Large intestine (tissue), 3 donors: ENCODE measurements around the gene PHEX. TPM values are rescaled to one million over a fixed set of nuclear protein-coding genes. Genes with fewer than 3 reads are reported as not detected.

Experiments
- DNase-seq, 2 donors: peaks; one replicate each; pipeline versions ENCODE4 v3.0.0 to v3.0.0-alpha.2; 2013
- H3K27ac ChIP-seq: one replicate; pipeline ENCODE4 v1.5.1; 2013; ENCODE audit warnings: low read length
- H3K27me3 ChIP-seq: 2 replicates; pipeline ENCODE4 v1.6.1; 2013; ENCODE audit warnings: low read length; ENCODE audit not compliant: control insufficient read depth, insufficient read depth
- H3K36me3 ChIP-seq: 2 replicates; pipeline ENCODE4 v1.6.1; 2013; ENCODE audit warnings: low read length; ENCODE audit not compliant: control insufficient read depth, insufficient read depth
- H3K4me1 ChIP-seq: one replicate; pipeline ENCODE4 v1.6.1; 2013; ENCODE audit warnings: low read length; ENCODE audit not compliant: control insufficient read depth, insufficient read depth
- H3K4me3 ChIP-seq: one replicate; pipeline ENCODE4 v1.5.1; 2013; ENCODE audit warnings: low read length
- H3K9me3 ChIP-seq: one replicate; pipeline ENCODE4 v1.6.1; 2013; ENCODE audit warnings: mild to moderate bottlenecking, low read depth, low read length, moderate library complexity; ENCODE audit not compliant: control insufficient read depth
- WGBS: methylation state at CpG from one replicate; pipeline ENCODE4 v1.1.5; 2013; ENCODE audit warnings: low lambda C conversion rate; ENCODE audit not compliant: insufficient coverage; 5-methylcytosine and 5-hydroxymethylcytosine counted together
- polyA plus RNA-seq: library from polyadenylated mRNA; unstranded; fragments of 120-200 nt; gene quantifications from one replicate; pipeline ENCODE4 v1.2.1, GENCODE V29; 2013

PHEX gene
- polyA plus RNA-seq, 1 donor, result 0.55 TPM

DNA sequence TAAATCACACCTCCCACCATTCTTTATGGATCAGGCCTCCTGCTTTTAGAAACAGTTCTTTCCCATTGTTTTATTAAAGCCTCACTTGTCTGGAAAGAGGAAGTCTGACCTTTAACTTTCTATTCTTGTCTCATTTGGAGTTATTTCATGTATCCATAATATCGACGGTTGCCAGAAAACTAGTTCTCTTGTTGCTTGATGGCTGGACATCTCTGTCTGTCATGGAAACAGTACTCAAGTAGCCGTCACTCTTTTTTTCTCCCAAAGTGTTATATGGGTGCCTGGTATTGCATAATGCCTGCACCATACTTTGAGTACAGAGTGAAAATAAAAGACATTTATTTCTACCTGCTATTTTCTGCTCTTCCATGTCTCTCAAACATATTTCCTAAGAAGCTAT, 61.4 kb downstream of the PHEX start:
- H3K27ac ChIP-seq, result no peak overlapping the region
- WGBS, result no CpG with 5 or more reads among the region's 3 CpGs
- no peak for DNase-seq

DNA sequence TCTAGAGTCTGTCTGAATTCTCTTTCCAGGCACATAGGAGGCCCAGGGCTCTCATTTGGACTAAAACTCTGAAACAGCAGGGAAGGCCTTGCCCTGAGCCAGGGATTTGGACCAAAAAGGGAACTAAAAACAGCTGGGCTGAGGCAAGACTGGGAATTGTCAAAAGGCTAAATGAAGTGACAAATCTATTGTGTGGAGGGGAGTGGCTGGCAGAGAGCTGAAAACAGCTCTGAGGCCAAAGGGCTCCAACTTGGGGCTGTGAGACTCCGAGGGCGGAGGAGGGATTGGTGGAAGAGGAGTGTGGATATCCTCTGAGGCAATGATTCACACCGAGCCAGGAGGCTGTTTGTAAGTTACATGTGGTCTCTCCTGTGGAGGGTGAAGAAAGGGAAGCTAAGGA, 63.2 kb downstream of the PHEX start:
- Histone ChIP-seq H3K9me3 (no peaks in the 10 kb centered on the region), H3K36me3 (no peaks in the 10 kb centered on the region), H3K27ac (no peak overlapping the region), H3K27me3 (no peaks in the 10 kb centered on the region), H3K4me3 (no peak overlapping the region), H3K4me1 (peaks cover 7% of the 10 kb centered on the region)
- no CpG with 5 or more reads among the region's 3 CpGs for WGBS
- peak; percentile 37 to 63 for DNase-seq

More for the DNA sequence above, 61.4 kb downstream of the PHEX start:
- H3K36me3 ChIP-seq, result no peaks in the 10 kb centered on the region
- H3K4me1 ChIP-seq, result peaks cover 7% of the 10 kb centered on the region
- H3K9me3 ChIP-seq, result no peaks in the 10 kb centered on the region
- no peak overlapping the region for H3K4me3 ChIP-seq
- H3K27me3 ChIP-seq, result no peaks in the 10 kb centered on the region

DNA sequence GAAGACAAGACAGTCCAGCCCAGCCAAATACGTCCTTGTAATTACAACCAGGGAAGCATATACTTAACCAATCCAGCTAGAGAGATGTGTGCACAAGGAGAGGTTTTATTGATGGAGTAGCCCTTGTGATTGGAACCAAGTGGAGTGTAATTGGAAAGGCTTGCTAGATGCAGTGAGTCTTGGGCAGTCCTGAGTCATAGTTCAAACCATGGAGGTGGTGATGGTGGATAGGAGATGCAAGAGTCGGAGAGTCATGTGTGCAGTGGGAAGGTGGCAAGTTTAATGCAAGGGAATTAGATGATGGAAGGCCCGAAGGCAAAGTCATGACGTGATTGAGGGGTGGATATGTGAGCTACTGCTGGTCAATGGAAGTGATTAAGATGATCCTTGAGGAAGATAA, 63.7 kb downstream of the PHEX start:
- no peaks in the 10 kb centered on the region for H3K36me3 ChIP-seq
- no peak overlapping the region for H3K27ac ChIP-seq
- no peaks in the 10 kb centered on the region for H3K9me3 ChIP-seq
- DNase-seq, result no peak
- H3K4me1 ChIP-seq, result peaks cover 7% of the 10 kb centered on the region
- no CpG with 5 or more reads among the region's 4 CpGs for WGBS
- H3K27me3 ChIP-seq, result no peaks in the 10 kb centered on the region
- H3K4me3 ChIP-seq, result no peak overlapping the region

DNA sequence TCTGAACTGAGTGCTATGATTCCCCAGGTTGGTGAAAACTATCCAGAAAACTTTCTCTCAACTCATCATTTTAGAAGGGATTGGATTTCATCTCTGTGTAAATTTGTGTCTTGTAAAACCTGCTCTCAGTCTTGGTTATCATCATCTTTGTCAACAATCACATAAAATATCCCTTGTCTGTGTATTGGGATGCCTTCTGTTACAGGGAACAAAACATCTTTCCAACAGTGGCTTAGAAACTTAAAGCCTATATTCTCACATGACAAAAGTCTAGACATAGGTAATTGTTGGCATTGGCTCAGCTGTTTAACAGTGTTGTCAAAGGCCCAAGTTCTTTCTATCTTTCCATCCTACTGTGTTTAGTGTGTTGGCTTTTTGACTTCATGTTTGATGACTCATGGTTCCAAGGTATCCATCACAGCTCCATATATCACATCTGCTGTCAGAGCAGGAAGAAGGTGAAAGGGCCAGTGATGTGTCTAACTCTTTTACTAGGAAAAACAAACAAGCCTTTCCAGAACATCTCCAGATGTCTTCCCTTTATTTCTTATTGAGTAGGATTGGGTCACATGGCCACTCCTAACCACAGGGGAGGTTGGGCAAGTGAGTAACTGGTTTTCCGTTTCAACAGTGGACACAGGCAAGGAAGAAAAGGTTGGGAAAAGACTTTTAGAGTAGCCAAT, 65.0 kb downstream of the PHEX start:
- peak in 1 of 2 donors; percentile 37 for DNase-seq
- Histone ChIP-seq H3K4me1 (peaks cover 7% of the 10 kb centered on the region), H3K9me3 (no peaks in the 10 kb centered on the region), H3K36me3 (no peaks in the 10 kb centered on the region), H3K27me3 (no peaks in the 10 kb centered on the region), H3K4me3 (no peak overlapping the region), H3K27ac (no peak overlapping the region)
- WGBS, result no CpG with 5 or more reads among the region's 1 CpG

DNA sequence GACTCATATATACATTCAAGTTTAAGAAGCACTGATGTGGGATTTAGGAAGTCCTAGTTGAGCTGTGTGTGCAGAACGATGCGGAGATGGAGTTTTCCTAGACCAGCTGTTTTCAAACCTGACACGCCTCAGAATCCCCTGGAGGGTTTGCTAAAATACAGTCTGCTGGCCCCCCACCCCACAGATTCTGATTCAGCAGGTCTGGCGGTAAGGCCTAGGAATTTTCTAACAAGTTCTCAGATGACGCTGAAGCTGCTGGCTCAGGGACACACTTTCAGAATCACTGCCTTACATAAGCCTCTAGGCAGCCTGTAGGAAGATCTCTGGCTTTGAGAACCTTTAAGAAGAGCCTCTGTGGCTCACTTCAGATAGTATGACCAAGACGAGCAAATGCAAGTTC, 73.1 kb downstream of the PHEX start:
- WGBS, result no CpG with 5 or more reads among the region's 6 CpGs
- H3K27ac ChIP-seq, result no peak overlapping the region

DNA sequence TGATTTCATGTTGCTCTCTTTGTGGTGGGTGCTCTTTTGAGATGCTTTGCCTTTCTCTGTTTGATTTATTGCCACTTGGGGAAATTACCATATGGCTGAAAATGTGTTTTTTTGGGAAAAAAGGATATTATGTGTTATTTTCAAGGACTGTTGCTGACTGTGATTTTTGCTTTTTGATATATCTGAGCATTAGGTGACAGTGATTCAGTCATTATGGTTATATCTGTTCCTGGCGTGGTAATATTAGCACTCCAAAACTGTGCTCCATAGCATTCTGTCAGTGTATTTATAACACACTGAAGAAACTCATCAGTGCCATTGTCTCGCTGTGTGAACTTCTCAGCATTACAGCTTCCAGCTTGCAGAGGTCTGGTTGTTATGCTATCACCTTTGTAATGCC, 73.8 kb downstream of the PHEX start:
- Histone ChIP-seq H3K36me3 (no peaks in the 10 kb centered on the region), H3K4me3 (no peak overlapping the region), H3K27me3 (no peaks in the 10 kb centered on the region), H3K9me3 (no peaks in the 10 kb centered on the region), H3K27ac (no peak overlapping the region), H3K4me1 (peaks cover 2% of the 10 kb centered on the region)
- no peak for DNase-seq
- WGBS, result no CpG with 5 or more reads among the region's 2 CpGs

More for the DNA sequence above, 73.1 kb downstream of the PHEX start:
- H3K27me3 ChIP-seq, result no peaks in the 10 kb centered on the region
- DNase-seq, result no peak
- H3K9me3 ChIP-seq, result no peaks in the 10 kb centered on the region
- no peaks in the 10 kb centered on the region for H3K4me1 ChIP-seq
- H3K4me3 ChIP-seq, result no peak overlapping the region
- H3K36me3 ChIP-seq, result no peaks in the 10 kb centered on the region

DNA sequence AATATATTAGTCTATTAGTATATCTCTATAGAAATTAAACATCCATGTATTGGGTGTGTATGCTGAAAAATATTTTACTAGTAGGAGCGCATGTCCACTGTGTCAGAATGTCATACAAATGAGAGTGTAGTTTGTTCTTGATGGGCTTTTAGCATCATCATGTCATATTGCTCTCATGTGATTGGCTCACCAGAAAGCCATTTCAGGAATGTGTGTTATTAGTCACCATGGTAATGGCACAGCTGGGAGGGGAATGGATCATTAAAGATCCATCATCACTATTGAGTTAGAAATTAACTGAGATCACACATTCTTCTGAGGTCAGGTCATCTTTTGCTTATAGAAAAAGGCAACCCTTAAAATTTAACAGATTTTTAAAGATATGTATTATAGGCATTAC, 77.3 kb downstream of the PHEX start:
- Histone ChIP-seq H3K4me1 (peaks cover 13% of the 10 kb centered on the region), H3K27ac (no peak overlapping the region), H3K4me3 (no peak overlapping the region), H3K27me3 (no peaks in the 10 kb centered on the region), H3K9me3 (no peaks in the 10 kb centered on the region), H3K36me3 (no peaks in the 10 kb centered on the region)
- no peak for DNase-seq
- WGBS, result no CpG with 5 or more reads among the region's 1 CpG

DNA sequence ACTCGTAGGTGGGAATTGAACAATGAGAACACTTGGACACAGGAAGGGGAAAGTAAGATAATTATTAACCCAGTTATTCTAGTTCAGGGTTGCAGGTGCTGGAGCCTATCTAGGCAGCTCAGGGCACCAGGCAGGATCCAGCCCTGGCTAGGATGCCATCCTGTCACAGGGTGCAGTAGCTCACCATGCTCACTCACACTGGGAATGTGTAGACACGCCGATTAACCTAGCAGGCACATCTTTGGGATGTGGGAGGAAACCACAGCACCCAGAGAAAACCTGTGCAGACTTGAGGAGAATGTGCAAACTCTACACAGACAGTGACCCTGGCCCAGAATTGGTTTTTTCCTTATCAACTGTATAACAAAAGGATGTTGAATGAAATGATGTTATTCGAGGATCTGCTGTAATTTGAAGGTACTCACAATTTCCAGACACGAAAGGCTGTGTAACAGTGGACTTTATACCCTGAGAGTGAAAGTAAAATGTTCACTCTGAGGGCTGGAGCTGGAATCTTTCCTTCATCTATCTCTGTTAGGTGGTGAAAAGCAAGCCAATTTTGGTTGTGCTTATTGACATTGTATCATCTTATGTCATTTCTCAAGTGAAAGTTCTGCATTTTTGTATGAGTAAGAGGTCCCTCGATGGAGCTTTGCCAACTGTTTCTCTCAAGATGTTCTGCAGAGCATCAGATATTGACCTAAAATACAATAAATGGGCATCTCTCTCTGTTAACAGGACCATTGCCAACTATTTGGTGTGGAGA, 78.8 kb downstream of the PHEX start:
- Histone ChIP-seq H3K27me3 (no peaks in the 10 kb centered on the region), H3K4me1 (peaks cover 13% of the 10 kb centered on the region), H3K27ac (no peak overlapping the region), H3K4me3 (no peak overlapping the region), H3K9me3 (no peaks in the 10 kb centered on the region), H3K36me3 (no peaks in the 10 kb centered on the region)
- DNase-seq, result peak in 1 of 2 donors; percentile 48
- no CpG with 5 or more reads among the region's 6 CpGs for WGBS

DNA sequence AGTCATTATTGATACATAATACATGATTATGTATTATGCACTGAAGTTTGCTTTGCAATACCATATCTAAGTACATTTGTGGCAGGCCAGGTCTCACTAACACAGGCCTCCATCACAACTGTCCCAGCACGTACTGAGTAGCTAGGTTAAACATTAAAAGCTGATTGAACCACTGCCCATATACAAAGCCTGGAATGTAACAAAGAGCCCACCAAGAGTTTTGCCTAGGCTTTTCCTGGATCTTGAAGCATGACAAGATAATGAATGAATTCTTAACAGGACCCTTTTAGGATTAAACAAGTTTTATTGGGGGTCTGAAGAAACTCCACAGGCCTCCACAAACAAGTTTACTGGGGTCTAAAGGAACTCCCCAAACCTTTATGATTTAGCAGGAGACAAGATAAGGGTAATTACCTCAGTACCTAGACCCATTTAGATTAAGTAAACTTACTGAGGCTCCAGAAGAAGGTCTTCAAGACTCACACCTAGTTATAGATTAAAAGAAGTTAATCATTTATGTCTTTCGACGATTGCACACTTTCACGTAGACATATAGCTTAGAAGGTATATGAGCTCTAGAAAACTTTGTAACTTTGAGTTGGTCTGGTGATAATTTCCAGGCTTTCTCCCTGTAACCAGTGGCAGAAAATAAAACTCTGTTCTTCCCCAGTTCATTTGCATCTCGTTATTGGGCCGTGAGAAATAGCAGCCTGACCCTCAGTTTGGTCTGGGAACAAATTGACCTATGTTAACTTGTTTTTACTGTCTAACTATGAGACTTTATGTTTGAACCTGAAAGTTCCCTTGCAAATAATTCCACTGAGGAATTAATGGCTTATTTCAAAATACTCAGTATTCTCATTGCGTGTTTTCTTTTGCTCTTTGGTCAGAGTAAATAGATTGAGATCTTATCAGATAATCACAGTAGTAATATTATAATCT, 84.8 kb downstream of the PHEX start:
- Histone ChIP-seq H3K4me1 (peaks cover 10% of the 10 kb centered on the region), H3K36me3 (no peaks in the 10 kb centered on the region), H3K27me3 (no peaks in the 10 kb centered on the region), H3K9me3 (no peaks in the 10 kb centered on the region), H3K27ac (peak overlapping the region; percentile 80), H3K4me3 (no peak overlapping the region)
- DNase-seq, result peak; percentile 37 to 75
- no CpG with 5 or more reads among the region's 7 CpGs for WGBS

DNA sequence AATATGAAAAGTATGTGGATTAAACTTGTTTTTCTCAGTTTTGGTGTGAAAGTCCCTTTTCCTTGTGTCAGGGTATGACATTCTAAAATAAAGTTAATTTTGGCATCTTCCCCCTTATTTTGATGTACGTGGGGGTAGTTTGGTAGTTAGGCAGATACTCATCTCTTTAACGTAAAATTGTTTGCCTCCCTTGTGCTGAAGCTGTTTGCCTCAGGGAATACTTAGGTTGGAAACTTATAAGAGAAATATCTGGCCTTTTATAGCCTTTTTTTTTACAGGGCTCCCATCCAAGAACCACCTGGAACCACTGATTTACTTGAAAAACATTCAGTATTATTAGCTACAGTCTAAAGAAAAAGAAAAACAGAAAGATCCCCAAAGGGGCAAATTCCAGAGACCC, 85.5 kb downstream of the PHEX start:
- WGBS, result no CpG with 5 or more reads among the region's 2 CpGs
- DNase-seq, result no peak
- Histone ChIP-seq H3K4me3 (no peak overlapping the region), H3K9me3 (no peaks in the 10 kb centered on the region), H3K36me3 (no peaks in the 10 kb centered on the region), H3K4me1 (peaks cover 6% of the 10 kb centered on the region), H3K27me3 (no peaks in the 10 kb centered on the region), H3K27ac (peak overlapping the region; percentile 80)
